WTC11 (cell line): Measurements from ENCODE around the gene MED27.

Experiments
- CREB1 ChIP-seq: sonication (generic); formaldehyde crosslinking; IDR thresholded peaks from 2 replicates; pipeline ENCODE4 v1.8.0; 2023; ENCODE audit warnings: mild to moderate bottlenecking, missing genetic modification reagents
- ELF4 ChIP-seq: sonication (generic); formaldehyde crosslinking; IDR thresholded peaks from 2 replicates; pipeline ENCODE4 v1.8.1; 2022; ENCODE audit warnings: low read depth, mild to moderate bottlenecking, moderate library complexity, missing genetic modification reagents
- SP1 ChIP-seq: sonication (generic); formaldehyde crosslinking; conservative IDR thresholded peaks from 2 replicates; pipeline ENCODE4 v1.8.1; 2022; ENCODE audit warnings: missing genetic modification reagents
- ZNF138 ChIP-seq: sonication (generic); formaldehyde crosslinking; conservative IDR thresholded peaks from 2 replicates; pipeline ENCODE4 v1.8.1; 2022; ENCODE audit warnings: mild to moderate bottlenecking, moderate library complexity, missing genetic modification reagents
- TF ChIP-seq, protein P1 (sequence below): sonication (generic); formaldehyde crosslinking; IDR thresholded peaks from 2 replicates; pipeline ENCODE4 v1.8.1; 2022; ENCODE audit warnings: missing genetic modification reagents, borderline replicate concordance
- TF ChIP-seq, protein P2 (sequence below): fragments of 200-600 bp; IDR thresholded peaks from 2 replicates; pipeline ENCODE4 v1.8.0; 2022; ENCODE audit warnings: antibody characterized with exemption
- TF ChIP-seq, protein P3 (sequence below): sonication (generic); formaldehyde crosslinking; IDR thresholded peaks from 2 replicates; pipeline ENCODE4 v1.8.1; 2023; ENCODE audit warnings: mild to moderate bottlenecking, moderate library complexity, missing genetic modification reagents

DNA sequence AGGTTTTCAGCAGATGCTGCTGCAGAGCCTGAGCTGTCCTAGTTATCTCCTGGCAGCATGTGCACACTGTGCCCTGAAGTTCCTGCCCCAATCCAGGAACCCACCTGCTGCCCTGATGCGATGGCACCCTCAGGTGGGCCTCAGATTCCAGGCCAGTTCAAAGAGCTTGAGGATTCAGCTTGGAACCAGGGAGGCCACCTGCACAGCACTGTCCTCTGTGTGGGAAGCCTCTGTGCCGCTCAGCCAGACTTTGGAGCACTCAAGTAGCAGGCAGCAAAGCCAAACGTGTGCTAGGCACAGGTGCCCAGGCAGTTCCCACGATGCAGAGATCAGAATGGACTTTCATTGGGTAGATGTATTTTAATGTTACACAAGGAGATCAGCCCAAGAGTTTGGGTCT lies 207.0 kb downstream of the MED27 start:
- TF ChIP-seq, protein P1, sequence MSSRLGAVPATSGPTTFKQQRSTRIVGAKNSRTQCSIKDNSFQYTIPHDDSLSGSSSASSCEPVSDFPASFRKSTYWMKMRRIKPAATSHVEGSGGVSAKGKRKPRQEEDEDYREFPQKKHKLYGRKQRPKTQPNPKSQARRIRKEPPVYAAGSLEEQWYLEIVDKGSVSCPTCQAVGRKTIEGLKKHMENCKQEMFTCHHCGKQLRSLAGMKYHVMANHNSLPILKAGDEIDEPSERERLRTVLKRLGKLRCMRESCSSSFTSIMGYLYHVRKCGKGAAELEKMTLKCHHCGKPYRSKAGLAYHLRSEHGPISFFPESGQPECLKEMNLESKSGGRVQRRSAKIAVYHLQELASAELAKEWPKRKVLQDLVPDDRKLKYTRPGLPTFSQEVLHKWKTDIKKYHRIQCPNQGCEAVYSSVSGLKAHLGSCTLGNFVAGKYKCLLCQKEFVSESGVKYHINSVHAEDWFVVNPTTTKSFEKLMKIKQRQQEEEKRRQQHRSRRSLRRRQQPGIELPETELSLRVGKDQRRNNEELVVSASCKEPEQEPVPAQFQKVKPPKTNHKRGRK (CRISPR knock-in tag) = no peak
- TF ChIP-seq ZNF138 (CRISPR knock-in tag) (no peak), SP1 (CRISPR knock-in tag) (no peak), ELF4 (CRISPR knock-in tag) (no peak), CREB1 (no peak)
- TF ChIP-seq, protein P2, sequence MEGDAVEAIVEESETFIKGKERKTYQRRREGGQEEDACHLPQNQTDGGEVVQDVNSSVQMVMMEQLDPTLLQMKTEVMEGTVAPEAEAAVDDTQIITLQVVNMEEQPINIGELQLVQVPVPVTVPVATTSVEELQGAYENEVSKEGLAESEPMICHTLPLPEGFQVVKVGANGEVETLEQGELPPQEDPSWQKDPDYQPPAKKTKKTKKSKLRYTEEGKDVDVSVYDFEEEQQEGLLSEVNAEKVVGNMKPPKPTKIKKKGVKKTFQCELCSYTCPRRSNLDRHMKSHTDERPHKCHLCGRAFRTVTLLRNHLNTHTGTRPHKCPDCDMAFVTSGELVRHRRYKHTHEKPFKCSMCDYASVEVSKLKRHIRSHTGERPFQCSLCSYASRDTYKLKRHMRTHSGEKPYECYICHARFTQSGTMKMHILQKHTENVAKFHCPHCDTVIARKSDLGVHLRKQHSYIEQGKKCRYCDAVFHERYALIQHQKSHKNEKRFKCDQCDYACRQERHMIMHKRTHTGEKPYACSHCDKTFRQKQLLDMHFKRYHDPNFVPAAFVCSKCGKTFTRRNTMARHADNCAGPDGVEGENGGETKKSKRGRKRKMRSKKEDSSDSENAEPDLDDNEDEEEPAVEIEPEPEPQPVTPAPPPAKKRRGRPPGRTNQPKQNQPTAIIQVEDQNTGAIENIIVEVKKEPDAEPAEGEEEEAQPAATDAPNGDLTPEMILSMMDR = no peak
- TF ChIP-seq, protein P3, sequence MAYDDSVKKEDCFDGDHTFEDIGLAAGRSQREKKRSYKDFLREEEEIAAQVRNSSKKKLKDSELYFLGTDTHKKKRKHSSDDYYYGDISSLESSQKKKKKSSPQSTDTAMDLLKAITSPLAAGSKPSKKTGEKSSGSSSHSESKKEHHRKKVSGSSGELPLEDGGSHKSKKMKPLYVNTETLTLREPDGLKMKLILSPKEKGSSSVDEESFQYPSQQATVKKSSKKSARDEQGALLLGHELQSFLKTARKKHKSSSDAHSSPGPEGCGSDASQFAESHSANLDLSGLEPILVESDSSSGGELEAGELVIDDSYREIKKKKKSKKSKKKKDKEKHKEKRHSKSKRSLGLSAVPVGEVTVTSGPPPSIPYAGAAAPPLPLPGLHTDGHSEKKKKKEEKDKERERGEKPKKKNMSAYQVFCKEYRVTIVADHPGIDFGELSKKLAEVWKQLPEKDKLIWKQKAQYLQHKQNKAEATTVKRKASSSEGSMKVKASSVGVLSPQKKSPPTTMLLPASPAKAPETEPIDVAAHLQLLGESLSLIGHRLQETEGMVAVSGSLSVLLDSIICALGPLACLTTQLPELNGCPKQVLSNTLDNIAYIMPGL = no peak
